ENCODE results near the gene CACNB4.

GRCh38 chr2:151973901-151974199 is 125.0 kb downstream of the CACNB4 start:
- TF ChIP-seq CTCF (IDR thresholded peaks at IDR 0.05) (no peak), EP300 (IDR thresholded peaks at IDR 0.05) (no peak), POLR2A (IDR thresholded peaks at IDR 0.05) (no peak)

All from tibial nerve (tissue), 4 donors.